ENCODE measurements around the gene NCAN.
A peak's percentile ranks its signal among the peaks of the same experiment; 100 is the strongest.

Gene NCAN

GRCh38 chr19:19193926-19194325 lies 17.8 kb upstream of the NCAN start:
- in situ Hi-C loops (cut with HindIII; ENCODE audit: low sequenced_read_pairs) = no loop called here
- TF ChIP-seq, protein P1, sequence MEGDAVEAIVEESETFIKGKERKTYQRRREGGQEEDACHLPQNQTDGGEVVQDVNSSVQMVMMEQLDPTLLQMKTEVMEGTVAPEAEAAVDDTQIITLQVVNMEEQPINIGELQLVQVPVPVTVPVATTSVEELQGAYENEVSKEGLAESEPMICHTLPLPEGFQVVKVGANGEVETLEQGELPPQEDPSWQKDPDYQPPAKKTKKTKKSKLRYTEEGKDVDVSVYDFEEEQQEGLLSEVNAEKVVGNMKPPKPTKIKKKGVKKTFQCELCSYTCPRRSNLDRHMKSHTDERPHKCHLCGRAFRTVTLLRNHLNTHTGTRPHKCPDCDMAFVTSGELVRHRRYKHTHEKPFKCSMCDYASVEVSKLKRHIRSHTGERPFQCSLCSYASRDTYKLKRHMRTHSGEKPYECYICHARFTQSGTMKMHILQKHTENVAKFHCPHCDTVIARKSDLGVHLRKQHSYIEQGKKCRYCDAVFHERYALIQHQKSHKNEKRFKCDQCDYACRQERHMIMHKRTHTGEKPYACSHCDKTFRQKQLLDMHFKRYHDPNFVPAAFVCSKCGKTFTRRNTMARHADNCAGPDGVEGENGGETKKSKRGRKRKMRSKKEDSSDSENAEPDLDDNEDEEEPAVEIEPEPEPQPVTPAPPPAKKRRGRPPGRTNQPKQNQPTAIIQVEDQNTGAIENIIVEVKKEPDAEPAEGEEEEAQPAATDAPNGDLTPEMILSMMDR (IDR thresholded peaks at IDR 0.05; ENCODE audit: low read depth, low read length) = no peak

GRCh38 chr19:19201697-19202630 lies 9.8 kb upstream of the NCAN start:
- peak overlapping the region; percentile 76 for H3K4me3 ChIP-seq (ENCODE audit: low read depth, low read length)
- TF ChIP-seq, protein P1 (IDR thresholded peaks at IDR 0.05; ENCODE audit: low read depth, low read length) = no peak
- DNase-seq (ENCODE audit: low read depth, low spot score) = no peak
- in situ Hi-C loops (cut with HindIII; ENCODE audit: low sequenced_read_pairs) = no loop called here

More at GRCh38 chr19:19193926-19194325, 17.8 kb upstream of the NCAN start:
- no peak overlapping the region for H3K4me3 ChIP-seq (ENCODE audit: low read depth, low read length)
- no peak for DNase-seq (ENCODE audit: low read depth, low spot score)

- peak overlapping the region; percentile 76 for H3K4me3 ChIP-seq (ENCODE audit: low read depth, low read length)
- in situ Hi-C loops (cut with HindIII; ENCODE audit: low sequenced_read_pairs) = no loop called here
- DNase-seq (ENCODE audit: low read depth, low spot score) = no peak
- TF ChIP-seq, protein P1 (IDR thresholded peaks at IDR 0.05; ENCODE audit: low read depth, low read length) = no peak
These were observed 9.1 kb upstream of the NCAN start for GRCh38 chr19:19202707-19203011.

DNA sequence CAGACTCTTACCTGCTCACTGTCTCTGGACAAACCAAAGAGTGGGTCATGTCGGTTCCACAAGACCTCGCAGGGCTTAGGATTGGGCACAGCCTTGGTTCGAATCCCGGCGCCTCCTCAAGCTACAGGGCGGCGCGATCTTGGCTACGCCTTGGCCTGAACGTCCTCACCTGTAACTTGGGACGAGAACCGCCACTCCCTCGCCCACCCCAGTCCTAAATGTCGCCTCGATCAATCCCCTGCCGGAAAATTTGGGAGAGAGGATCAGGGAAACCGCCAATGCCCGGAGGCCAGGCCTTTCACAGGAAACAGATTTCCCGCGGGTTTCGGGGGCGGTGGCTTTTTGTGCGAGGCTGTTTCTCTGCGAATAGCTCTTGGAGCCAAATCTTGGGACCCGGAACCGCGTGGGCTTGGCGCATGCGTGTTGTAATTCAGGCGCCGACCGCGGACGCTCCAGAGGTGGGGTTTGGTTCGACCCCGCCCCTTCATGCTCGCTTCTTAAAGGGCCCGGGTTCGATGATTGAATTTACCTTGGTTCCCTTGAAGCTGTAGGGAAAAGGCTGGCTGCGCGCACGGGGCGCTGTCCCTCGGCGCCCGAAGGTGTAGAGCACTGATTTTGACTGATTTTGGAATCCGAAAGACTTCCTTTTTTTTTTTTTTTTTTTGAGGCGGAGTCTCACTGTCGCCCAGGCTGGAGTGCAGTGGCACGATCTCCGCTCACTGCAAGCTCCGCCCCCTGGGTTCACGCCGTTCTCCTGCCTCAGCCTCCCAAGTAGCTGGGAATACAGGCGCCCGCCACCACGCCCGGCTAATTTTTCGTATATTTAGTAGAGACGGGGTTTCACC lies 8.5 kb upstream of the NCAN start, which contains the start of gene NR2C2AP:
NR2C2AP (minus strand) TSS at position 403 of the 845 bp plus-strand sequence; CDS start at position 49, 354 bp downstream.
- in situ Hi-C loops (cut with HindIII; ENCODE audit: low sequenced_read_pairs) = no loop called here

DNA sequence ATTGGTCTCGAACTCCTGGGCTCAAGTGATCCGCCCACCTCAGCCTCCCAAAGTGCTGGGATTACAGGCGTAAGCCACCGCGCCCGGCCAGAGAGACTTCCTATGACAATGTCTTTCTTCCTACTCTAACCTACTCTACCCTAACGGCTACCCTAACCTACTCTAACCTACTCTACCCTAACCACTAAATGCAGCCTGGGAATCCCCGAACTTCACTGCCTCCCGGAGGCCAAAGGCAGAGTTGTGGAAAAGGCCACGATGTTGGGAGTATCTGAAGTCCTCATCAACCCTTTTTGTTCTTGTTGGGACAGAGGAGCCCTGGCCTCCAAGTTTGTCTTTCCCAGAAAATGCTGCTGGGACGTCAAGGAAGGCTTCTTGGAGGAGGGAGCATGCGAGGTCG lies 7.6 kb upstream of the NCAN start:
- in situ Hi-C loops (cut with HindIII; ENCODE audit: low sequenced_read_pairs) = no loop called here
- no peak overlapping the region for H3K4me3 ChIP-seq (ENCODE audit: low read depth, low read length)
- TF ChIP-seq, protein P1 (IDR thresholded peaks at IDR 0.05; ENCODE audit: low read depth, low read length) = no peak
- no peak for DNase-seq (ENCODE audit: low read depth, low spot score)

More for the DNA sequence above, 8.5 kb upstream of the NCAN start, which contains the start of gene NR2C2AP:
- DNase-seq (ENCODE audit: low read depth, low spot score) = peak; percentile 87
- TF ChIP-seq, protein P1 (IDR thresholded peaks at IDR 0.05; ENCODE audit: low read depth, low read length) = no peak
- H3K4me3 ChIP-seq (ENCODE audit: low read depth, low read length) = peak within 1 kb of the TSS; percentile 76
